Fibroblast of villous mesenchyme (primary cell): Measurements from ENCODE around the gene MPST. TPM values are rescaled to one million over a fixed set of nuclear protein-coding genes. Genes with fewer than 3 reads are reported as not detected.
A peak's percentile ranks its signal among the peaks of the same experiment; 100 is the strongest.

Source experiments
- DNase-seq: peaks from one replicate; pipeline ENCODE4 v3.0.0-alpha.2; 2010; ENCODE audit warnings: low read depth
- H3K4me3 ChIP-seq: 2 replicates; pipeline ENCODE4 v1.5.1; 2011; ENCODE audit warnings: low read depth, mild to moderate bottlenecking, low read length
- total RNA-seq: library from RNA; depleted of rRNA; stranded (reverse); fragments of >200 nt; gene quantifications from 2 replicates; pipeline ENCODE4 v1.2.3, GENCODE V29; 2012
- TF ChIP-seq, protein P1 (sequence below): IDR thresholded peaks from 2 replicates; pipeline ENCODE4 v1.5.1; 2012; ENCODE audit warnings: low read depth, mild to moderate bottlenecking, low read length; ENCODE audit not compliant: insufficient read depth

The MPST gene
- total RNA-seq, 1 donor = 64.3 TPM

DNA sequence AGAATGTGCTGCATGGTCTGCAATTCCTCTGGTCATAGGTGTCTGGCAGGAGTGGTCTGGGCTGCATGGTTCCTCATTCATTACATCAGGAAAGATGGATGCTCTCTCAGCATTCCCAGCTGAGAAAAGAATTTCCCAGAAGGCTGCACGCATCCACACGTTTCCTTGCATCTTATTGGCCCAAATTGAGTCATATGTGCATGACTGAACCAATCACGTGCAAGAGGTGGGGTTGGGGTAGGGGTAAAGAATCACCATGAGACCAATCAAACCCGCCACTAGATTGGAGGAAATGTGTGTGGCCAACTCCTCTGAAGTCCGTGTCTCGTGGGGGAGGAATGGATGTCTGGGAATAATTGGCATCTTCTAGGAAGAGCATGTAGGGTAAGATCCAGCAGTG lies 29.1 kb upstream of the MPST start:
- no peak overlapping the region for H3K4me3 ChIP-seq
- DNase-seq = no peak
- TF ChIP-seq, protein P1, sequence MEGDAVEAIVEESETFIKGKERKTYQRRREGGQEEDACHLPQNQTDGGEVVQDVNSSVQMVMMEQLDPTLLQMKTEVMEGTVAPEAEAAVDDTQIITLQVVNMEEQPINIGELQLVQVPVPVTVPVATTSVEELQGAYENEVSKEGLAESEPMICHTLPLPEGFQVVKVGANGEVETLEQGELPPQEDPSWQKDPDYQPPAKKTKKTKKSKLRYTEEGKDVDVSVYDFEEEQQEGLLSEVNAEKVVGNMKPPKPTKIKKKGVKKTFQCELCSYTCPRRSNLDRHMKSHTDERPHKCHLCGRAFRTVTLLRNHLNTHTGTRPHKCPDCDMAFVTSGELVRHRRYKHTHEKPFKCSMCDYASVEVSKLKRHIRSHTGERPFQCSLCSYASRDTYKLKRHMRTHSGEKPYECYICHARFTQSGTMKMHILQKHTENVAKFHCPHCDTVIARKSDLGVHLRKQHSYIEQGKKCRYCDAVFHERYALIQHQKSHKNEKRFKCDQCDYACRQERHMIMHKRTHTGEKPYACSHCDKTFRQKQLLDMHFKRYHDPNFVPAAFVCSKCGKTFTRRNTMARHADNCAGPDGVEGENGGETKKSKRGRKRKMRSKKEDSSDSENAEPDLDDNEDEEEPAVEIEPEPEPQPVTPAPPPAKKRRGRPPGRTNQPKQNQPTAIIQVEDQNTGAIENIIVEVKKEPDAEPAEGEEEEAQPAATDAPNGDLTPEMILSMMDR = no peak

- no peak for DNase-seq
- TF ChIP-seq, protein P1 = no peak
- no peak overlapping the region for H3K4me3 ChIP-seq
These were observed 28.3 kb upstream of the MPST start for GRCh38 chr22:36991206-36991605.

GRCh38 chr22:36997746-36998145 lies 21.8 kb upstream of the MPST start:
- TF ChIP-seq, protein P1 = no peak
- no peak for DNase-seq
- H3K4me3 ChIP-seq = no peak overlapping the region

DNA sequence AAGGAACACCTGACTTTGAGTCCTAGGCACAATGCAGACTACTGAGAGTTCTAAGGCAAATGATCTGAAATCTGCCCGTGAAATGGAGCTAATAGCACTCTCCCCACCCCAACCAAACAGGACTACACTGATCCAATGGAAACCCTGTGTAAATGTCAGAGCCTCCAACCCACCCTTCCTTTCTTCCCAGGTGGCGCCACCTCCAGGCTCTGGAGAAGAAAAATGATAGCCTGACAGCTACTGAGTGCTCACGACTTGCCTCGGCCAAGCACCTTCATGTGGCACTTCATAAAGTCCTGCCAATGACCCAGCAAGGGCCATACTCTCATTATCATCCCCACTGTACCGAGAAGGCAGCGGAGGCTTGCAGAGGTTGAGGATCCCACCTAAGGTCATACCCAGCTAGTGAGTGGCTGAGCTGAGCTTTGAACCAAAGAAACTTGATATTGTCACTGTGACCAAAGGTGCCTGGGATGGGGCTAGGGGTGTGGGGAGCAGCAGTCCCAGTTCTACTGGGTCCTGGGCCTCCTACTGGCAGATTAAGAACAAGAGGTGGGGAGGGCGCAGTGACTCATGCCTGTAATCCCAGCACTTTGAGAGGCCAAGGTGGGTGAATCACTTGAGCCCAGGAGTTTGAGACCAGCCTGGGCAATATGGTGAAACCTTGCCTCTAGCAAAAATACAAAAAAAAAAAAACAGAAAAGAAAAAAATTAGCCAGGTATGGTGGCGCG lies 20.8 kb upstream of the MPST start:
- DNase-seq = peak; percentile 19
- TF ChIP-seq, protein P1 = peak; percentile 26

GRCh38 chr22:36999463-36999862 lies 20.1 kb upstream of the MPST start:
- no peak overlapping the region for H3K4me3 ChIP-seq
- no peak for DNase-seq
- TF ChIP-seq, protein P1 = no peak

More for the DNA sequence above, 20.8 kb upstream of the MPST start:
- no peak overlapping the region for H3K4me3 ChIP-seq

DNA sequence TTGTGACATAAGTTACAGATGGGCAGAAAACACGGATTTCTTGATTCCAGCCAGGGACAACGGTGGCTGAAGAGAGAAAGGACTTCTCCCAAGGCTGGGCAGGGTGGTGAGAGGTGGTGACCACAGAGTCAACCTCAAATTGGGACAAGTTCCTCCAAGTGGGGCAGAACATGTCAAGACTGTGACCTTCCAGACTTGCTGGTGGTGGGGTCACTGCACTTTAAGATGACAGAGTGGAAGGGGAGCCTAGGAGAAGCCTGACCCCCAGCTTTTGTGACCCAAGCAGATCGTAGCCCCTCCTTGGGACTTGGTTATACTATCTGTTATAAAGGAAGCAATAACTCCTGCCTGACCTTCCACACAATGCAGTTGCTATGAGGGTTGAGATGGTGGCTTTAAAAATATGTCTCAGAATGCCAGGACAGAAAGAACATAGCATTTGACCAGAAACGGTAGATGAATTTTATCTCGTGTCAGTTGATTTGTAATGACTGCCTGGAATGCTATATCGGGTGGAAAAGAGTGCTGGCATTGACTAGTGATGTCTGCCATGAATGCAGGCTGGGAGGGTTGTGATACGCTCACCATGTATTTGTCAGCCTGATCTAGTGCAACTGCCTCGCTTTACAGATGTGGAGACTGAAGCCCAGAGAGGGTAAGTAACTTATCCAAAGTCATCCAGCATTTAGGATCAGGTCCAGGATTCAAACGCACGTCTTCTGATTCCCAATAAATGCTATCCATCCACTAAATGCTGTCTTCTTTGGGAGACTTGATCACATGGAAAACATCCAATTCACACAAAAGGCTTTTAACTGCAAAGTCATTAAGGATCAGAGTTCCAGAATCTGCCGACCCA lies 18.6 kb upstream of the MPST start:
- TF ChIP-seq, protein P1 = no peak
- no peak overlapping the region for H3K4me3 ChIP-seq
- no peak for DNase-seq
